B cell (primary cell): ENCODE data around the gene HMX2.

Source experiments
- EZH2 ChIP-seq: IDR thresholded peaks from 2 replicates; pipeline ENCODE4 v1.6.1; 2012; ENCODE audit warnings: borderline replicate concordance, low read depth, mild to moderate bottlenecking, moderate library complexity, low read length; ENCODE audit not compliant: insufficient read depth, poor library complexity, severe bottlenecking
- TF ChIP-seq, protein P1 (sequence below): fragments of 200-600 bp; IDR thresholded peaks from one replicate; pipeline ENCODE4 v1.8.0; 2022; ENCODE audit warnings: antibody characterized with exemption, mild to moderate bottlenecking

DNA sequence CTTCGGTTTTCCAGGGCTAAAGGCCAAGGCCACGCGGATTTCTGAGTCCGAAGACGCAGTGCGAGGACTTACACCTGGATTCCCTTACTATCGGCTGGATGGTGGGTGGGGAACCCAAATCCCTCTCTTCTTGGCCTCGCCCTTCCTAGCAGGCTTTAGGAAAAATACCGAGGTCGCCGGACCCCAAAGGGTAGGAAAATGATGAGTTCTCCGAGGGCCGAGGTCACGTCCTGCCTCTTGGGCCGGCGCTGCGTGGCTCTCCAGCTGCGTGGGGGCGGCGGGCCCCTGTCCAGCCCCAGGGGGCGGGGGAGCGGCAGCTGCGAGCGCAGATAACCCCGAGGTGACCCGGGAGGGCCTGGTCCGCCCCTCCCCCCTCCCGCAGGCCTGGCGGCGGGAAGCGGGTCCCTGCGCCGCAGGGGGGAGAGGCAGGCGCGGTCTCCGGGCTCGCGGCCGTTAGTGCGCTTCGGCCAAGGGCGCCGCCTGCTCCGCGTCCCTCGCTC, 13.0 kb upstream of the HMX2 start:
- TF ChIP-seq, protein P1, sequence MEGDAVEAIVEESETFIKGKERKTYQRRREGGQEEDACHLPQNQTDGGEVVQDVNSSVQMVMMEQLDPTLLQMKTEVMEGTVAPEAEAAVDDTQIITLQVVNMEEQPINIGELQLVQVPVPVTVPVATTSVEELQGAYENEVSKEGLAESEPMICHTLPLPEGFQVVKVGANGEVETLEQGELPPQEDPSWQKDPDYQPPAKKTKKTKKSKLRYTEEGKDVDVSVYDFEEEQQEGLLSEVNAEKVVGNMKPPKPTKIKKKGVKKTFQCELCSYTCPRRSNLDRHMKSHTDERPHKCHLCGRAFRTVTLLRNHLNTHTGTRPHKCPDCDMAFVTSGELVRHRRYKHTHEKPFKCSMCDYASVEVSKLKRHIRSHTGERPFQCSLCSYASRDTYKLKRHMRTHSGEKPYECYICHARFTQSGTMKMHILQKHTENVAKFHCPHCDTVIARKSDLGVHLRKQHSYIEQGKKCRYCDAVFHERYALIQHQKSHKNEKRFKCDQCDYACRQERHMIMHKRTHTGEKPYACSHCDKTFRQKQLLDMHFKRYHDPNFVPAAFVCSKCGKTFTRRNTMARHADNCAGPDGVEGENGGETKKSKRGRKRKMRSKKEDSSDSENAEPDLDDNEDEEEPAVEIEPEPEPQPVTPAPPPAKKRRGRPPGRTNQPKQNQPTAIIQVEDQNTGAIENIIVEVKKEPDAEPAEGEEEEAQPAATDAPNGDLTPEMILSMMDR: no peak
- TF ChIP-seq EZH2: peak; percentile 15
